ENCODE data around the gene ATAD3C.

The ATAD3C gene

GRCh38 chr1:1487701-1488100 lies 38.2 kb downstream of the ATAD3C start:
- Histone ChIP-seq H3K9ac (no peak overlapping the region), H3K4me3 (IDR thresholded peaks at IDR 0.05; ENCODE audit: insufficient read depth, low read depth, low read length) (no peak overlapping the region), H3K4me2 (no peak overlapping the region), H2AFZ (ENCODE audit: low read depth) (no peak overlapping the region), H3K79me2 (ENCODE audit: insufficient read depth, low read depth) (no peaks in the 10 kb centered on the region; the same call in 1 of the 2 replicates), H3K27me3 (ENCODE audit: insufficient read depth, low read depth) (no peaks in the 10 kb centered on the region), H3K27ac (no peak overlapping the region), H3K36me3 (ENCODE audit: insufficient read depth) (peaks cover 23% of the 10 kb centered on the region), H3K4me1 (ENCODE audit: low read depth, poor library complexity, severe bottlenecking) (no peaks in the 10 kb centered on the region), H4K20me1 (ENCODE audit: insufficient read depth) (no peaks in the 10 kb centered on the region)
- TF ChIP-seq, protein P1, sequence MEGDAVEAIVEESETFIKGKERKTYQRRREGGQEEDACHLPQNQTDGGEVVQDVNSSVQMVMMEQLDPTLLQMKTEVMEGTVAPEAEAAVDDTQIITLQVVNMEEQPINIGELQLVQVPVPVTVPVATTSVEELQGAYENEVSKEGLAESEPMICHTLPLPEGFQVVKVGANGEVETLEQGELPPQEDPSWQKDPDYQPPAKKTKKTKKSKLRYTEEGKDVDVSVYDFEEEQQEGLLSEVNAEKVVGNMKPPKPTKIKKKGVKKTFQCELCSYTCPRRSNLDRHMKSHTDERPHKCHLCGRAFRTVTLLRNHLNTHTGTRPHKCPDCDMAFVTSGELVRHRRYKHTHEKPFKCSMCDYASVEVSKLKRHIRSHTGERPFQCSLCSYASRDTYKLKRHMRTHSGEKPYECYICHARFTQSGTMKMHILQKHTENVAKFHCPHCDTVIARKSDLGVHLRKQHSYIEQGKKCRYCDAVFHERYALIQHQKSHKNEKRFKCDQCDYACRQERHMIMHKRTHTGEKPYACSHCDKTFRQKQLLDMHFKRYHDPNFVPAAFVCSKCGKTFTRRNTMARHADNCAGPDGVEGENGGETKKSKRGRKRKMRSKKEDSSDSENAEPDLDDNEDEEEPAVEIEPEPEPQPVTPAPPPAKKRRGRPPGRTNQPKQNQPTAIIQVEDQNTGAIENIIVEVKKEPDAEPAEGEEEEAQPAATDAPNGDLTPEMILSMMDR (conservative IDR thresholded peaks at IDR 0.05; ENCODE audit: low read depth, low read length), result no peak

- Histone ChIP-seq H3K27me3 (ENCODE audit: insufficient read depth, low read depth) (no peaks in the 10 kb centered on the region), H3K9ac (no peak overlapping the region), H3K4me2 (no peak overlapping the region), H3K4me3 (IDR thresholded peaks at IDR 0.05; ENCODE audit: insufficient read depth, low read depth, low read length) (no peak overlapping the region), H3K79me2 (ENCODE audit: insufficient read depth, low read depth) (no peaks in the 10 kb centered on the region; the same call in 1 of the 2 replicates), H3K4me1 (ENCODE audit: low read depth, poor library complexity, severe bottlenecking) (no peaks in the 10 kb centered on the region), H3K27ac (no peak overlapping the region), H3K36me3 (ENCODE audit: insufficient read depth) (peaks cover 14% of the 10 kb centered on the region), H2AFZ (ENCODE audit: low read depth) (no peak overlapping the region), H4K20me1 (ENCODE audit: insufficient read depth) (no peaks in the 10 kb centered on the region)
- TF ChIP-seq, protein P1 (conservative IDR thresholded peaks at IDR 0.05; ENCODE audit: low read depth, low read length), result no peak
Measured at GRCh38 chr1:1489231-1489630, 39.7 kb downstream of the ATAD3C start.

- peaks cover 13% of the 10 kb centered on the region for H3K36me3 ChIP-seq (ENCODE audit: insufficient read depth)
- H3K9ac ChIP-seq, result no peak overlapping the region
- no peak overlapping the region for H3K4me2 ChIP-seq
- H3K27ac ChIP-seq, result no peak overlapping the region
- H3K4me3 ChIP-seq (IDR thresholded peaks at IDR 0.05; ENCODE audit: insufficient read depth, low read depth, low read length), result no peak overlapping the region
- TF ChIP-seq, protein P1 (conservative IDR thresholded peaks at IDR 0.05; ENCODE audit: low read depth, low read length), result no peak
- H4K20me1 ChIP-seq (ENCODE audit: insufficient read depth), result no peaks in the 10 kb centered on the region
- no peaks in the 10 kb centered on the region for H3K4me1 ChIP-seq (ENCODE audit: low read depth, poor library complexity, severe bottlenecking)
- H3K27me3 ChIP-seq (ENCODE audit: insufficient read depth, low read depth), result no peaks in the 10 kb centered on the region
- no peak overlapping the region for H2AFZ ChIP-seq (ENCODE audit: low read depth)
- no peaks in the 10 kb centered on the region for H3K79me2 ChIP-seq (ENCODE audit: insufficient read depth, low read depth)
Measured at GRCh38 chr1:1489861-1490260, 40.4 kb downstream of the ATAD3C start.

- no peaks in the 10 kb centered on the region for H4K20me1 ChIP-seq (ENCODE audit: insufficient read depth)
- no peak overlapping the region for H2AFZ ChIP-seq (ENCODE audit: low read depth)
- H3K27me3 ChIP-seq (ENCODE audit: insufficient read depth, low read depth), result no peaks in the 10 kb centered on the region
- TF ChIP-seq, protein P1 (conservative IDR thresholded peaks at IDR 0.05; ENCODE audit: low read depth, low read length), result no peak
- H3K4me3 ChIP-seq (IDR thresholded peaks at IDR 0.05; ENCODE audit: insufficient read depth, low read depth, low read length), result no peak overlapping the region
- no peaks in the 10 kb centered on the region for H3K4me1 ChIP-seq (ENCODE audit: low read depth, poor library complexity, severe bottlenecking)
- H3K36me3 ChIP-seq (ENCODE audit: insufficient read depth), result peaks cover 13% of the 10 kb centered on the region
- H3K27ac ChIP-seq, result no peak overlapping the region
- no peak overlapping the region for H3K9ac ChIP-seq
- H3K4me2 ChIP-seq, result no peak overlapping the region
- H3K79me2 ChIP-seq (ENCODE audit: insufficient read depth, low read depth), result no peaks in the 10 kb centered on the region
Measured at GRCh38 chr1:1490633-1491230, 41.2 kb downstream of the ATAD3C start.
